Measurements from ENCODE around the gene MFAP4.

GRCh38 chr17:19371259-19372010, 15.6 kb downstream of the MFAP4 start:
- TF ChIP-seq CTCF (IDR thresholded peaks at IDR 0.05) (no peak), POLR2A (IDR thresholded peaks at IDR 0.05) (no peak)
